GM19455 (cell line): ENCODE data around the gene LPIN2.
A peak's percentile ranks its signal among the peaks of the same experiment; 100 is the strongest.
"Not testable (repeated sequence)": the region's sequence is repeated elsewhere in the genome, so short reads cannot be mapped to it uniquely, and the experiment has no call there.

Experiments
- ATAC-seq: cut with Tn5 transposase; IDR thresholded peaks from one replicate; pipeline ENCODE4 v1.9.1; 2021; ENCODE audit not compliant: unreplicated experiment

The LPIN2 gene

DNA sequence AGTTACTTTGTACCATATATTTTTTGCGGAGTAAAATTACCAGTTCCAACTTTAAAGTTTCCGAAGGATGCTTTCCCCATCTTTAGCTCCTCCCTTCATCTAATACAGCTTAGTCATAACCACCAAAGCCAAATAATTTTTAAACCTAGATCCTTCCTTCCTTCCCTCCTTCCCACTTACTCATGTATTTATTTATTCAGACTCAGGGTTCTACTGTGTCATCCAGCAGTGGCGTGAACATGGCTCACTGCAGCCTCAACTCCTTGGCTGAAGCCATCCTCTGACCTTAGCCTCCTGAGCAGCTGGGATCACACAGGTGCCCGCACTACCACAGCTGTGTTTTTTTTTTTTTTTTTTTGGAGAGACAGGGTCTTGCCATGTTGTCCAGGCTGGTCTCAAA is 4.4 kb downstream of the LPIN2 start:
- ATAC-seq = no peak

DNA sequence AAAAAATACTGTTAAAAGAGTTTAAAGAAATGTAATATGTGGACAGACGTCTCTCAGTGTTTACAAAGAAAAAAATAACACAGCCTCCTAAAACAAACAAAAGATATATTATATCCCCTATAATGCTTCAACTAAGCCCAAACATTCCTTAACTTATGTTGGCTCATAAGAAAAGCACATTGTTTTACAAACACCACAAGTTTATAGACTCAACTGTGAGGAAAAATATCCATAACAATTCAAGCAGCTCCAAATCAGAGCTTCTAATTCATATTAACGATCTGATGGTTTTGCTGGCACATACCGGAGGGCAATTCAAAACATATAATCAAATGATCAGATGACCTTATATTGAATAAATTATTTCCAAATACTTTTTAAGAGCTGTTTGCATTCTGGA is 5.5 kb downstream of the LPIN2 start:
- ATAC-seq = no peak

DNA sequence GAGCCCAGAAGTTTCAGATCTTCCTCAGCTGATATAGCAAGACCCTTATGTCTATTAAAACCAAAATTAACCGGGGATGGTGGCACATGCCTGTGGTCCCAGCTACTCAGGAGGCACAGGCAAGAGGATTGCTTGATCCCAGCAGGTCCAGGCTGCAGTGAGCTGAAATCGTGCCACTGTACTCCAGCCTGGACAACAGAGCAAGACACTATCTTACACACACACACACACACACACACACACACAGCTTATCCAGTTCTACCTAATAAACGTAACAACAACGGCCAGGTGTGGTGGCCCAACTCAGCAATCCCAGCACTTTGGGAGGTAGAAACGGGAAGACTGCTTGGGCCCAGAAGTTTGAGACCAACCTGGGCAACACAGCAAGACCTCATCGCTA is 7.5 kb downstream of the LPIN2 start:
- no peak for ATAC-seq

DNA sequence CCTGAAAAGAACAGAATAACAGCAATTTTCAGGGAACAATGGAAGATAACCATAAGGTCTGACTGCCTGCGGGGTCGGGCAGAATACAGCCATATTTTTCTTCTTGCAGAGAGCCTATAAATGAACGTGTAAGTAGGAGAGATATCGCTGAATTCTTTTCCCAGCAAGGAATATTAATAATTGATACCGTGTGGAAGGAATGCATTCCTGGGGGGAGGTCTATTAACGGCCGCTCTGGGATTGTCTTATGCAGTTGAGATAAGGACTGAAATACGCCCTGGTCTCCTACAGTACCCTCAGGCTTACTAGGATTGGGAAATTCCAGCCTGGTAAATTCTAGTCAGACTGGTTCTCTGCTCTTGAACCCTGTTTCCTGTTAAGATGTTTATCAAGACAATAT is 9.2 kb downstream of the LPIN2 start:
- ATAC-seq = not testable (repeated sequence)

DNA sequence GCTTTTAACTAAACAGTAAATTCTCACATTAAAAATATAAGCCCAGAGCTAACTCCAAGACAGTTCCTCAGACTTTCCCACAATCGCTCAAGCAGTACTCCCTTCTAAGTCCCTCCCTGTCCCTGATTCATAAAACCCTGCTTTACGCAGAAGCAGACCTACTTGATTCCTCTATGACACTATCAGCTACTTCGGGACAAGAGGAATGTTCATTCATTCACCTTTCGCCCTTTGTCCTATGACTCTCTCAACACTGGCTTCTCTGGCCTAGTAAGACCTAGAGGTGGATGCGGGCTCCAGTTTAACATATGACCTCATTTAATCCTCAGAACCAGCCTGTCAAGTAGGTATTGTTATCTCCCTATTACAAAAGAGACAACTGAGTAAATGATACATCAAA is 10.2 kb downstream of the LPIN2 start:
- no peak for ATAC-seq

DNA sequence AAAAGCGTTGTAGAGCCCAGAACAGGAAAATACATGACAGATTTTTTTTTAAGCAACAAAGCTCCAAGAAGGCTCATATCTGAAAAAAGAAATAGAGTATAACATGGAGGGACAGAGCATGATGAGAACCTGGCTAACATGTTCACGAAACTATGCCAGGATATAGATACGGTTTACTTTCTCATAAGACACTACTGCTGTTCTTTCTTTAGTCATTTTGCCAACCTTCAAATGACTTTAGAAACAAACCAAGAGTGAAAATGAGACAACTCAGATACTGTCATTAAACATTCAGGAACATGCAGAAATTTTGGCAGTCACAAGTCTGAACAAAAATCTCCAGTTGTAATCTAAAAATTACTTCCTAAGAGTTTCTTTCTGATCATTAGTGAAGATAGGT is 14.3 kb downstream of the LPIN2 start:
- ATAC-seq = no peak

DNA sequence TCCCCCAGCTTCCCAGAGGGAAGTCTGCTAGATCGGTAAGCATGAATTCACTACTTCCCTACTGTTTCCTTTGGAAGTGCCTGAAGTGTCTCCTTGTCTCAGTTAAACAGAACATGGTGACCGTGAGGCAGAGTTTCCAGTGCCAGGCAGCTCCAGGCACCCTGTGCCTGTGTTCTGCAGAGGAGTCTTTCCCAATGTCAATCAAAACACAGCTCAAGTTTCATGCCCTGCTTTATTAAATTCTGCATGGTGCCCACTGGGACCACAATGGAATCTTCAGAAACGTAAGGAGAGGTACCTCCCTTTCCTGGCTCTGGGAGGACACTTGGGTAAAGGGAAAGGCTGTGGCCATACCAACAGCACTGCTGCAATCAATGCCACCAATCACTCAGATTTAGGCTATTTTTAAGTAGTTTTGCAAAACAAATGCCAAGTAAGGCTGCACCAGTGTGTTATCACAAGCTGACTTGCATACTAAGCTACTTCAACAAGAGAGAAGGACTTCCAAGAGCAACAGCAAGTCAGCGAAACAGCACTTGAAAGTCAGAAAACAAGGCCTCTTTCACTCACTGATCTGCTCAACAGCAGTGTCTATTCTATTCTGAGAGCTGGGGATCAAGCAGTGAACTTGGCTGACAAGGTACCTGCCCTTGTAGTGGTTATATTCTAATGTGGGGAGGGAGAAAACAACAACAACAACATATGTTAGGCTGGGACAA is 14.9 kb downstream of the LPIN2 start:
- ATAC-seq = peak; percentile 35

DNA sequence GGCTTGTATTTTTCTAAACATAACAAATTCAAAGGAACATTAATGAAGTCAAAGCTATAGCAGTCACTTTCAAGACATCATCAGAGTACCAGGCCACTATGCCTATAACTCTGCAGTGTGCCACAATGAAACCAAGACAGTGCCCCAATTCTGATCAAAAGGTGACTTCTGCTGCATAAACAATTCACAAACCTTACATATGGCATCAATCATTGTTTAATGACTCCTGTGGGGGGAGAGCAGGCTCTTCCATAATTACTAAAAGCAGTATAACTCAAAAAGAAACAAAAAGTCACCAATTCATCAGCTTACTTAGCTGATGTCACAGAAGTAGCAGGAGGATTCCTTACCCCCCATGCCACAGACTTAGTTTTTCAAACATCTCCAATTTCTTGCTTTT is 15.5 kb downstream of the LPIN2 start:
- ATAC-seq = no peak

DNA sequence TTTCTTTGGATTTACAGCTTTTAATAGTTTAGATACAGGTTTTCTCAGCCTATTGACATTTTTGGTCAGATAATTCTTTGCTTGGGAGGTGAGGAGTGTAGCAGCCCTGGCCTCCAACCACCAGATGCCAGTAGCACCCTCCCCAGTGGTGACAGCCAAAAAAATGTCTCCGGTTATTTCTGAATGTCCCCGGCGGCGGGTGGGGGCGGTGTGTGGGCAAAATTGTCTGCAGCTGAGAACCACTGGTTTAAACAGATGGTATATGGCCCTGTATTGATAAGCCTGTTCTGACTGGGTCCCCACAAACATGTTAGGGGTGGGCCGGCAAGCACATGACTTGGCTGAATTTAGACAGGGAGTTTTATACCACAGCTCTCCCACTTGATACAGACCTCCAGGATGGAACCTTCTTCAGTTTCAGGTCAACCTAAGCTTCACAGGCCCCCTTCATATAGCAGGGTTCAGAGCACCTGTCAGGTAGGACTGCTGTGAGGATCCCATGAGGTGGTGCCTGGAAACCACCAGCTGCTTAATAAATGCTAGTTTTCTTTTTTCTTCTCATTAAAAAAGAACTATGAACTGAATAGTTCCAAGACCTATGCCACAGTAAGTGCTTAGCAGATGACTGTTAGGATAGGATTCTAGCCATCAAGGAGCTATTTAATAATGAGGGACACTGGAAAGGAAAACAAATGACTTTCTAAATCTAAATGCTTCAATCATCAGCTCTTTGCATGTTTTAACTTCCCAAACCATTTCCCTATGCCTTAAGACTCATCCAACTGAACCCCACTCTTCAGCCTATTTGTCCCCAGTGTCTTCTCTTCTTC is 18.1 kb downstream of the LPIN2 start:
- no peak for ATAC-seq

DNA sequence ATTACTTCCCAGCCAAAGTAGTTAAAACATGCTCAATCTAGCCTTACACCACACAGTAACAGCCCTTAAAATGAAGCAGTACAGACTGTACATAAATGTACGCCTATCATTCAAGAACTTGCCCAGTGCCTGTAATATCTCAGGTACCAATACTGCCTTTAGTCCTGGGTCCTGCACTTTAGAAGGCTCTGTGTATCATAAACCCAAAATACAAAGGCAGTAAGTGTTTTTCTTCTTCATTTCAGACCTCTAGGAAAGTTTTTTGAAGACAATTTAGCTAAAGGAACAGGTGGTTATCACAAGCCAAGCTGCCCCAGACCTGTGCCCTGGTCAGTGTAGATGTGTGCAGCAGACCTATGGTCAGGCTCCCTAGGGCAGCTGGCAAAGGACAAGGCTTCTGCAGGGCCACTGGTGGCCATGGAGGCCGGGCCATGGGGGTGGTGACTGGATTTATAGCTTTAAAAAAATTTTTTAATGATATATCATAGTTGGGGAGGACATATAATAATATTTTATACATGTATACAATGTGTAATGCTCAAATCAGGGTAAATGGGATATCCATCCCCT is 18.8 kb downstream of the LPIN2 start:
- ATAC-seq = no peak

DNA sequence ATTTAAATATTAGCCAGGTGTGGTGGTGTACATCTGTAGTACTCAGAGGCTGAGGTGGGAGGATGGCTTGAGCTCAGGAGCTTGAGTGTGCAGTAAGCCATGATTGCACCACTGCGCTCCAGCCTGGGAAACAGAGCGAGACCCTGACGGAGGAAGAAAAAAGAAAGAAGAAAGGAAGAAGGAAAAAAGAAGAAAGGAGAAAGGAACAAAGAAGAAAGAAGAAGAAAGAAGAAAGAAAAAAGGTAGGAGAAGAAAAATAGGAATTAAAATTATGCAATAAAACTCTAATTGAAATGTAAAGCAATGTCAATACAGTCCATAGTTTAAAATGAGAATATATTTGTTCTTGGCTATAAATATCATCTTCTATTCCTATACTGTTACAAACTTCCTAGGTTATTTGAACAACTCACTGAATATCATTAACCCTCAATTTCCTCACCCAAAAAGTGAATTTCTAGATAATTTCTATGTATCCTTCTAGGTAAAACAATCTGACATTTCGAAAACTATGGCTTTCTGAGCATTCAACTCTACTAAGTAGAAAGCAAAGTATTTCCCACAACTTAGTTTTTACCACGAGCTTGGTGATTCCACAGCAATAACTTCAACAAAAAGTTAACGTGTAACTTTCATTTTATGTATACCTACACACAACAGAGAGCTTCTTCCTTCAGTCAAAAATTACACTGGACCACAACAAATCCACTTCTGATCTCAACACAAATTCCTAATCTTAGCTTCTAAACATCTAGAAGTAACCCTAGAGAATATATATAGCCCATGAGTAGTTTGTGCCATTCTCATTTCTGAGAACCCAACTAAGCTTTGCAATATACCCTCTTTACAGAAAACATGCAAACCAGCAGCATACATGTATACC is 19.7 kb downstream of the LPIN2 start:
- ATAC-seq = no peak

DNA sequence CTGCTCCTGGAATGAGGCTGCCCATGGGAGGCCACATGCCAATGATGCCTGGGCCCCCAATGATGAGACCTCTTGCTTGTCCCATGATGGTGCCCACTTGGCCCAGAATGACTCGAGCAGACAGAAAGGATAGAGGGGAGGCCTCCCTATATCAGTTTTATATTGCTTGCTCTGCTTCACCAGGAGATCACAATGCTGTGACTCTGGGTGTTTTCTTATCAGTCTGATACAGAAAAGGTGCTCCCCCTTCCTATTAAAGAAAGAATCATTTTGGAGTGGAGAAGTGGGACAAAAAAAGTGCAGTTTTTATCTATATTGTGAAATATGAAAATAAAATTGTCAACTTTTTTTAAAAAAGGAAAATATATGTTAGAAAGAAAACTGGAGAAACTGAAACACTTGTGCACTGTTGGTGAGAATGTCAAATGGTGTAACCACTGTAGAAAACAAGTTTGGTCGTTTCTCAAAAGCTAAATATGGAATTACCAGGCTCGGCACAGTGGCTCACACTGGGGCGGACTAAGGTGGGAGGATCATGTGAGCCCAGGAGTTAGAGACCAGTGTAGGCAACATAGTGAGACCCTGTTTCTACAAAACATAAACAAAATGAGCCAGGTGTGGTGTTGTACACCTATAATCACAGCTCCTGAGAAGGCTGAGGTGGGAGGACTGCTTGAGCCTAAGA is 21.8 kb downstream of the LPIN2 start:
- no peak for ATAC-seq

DNA sequence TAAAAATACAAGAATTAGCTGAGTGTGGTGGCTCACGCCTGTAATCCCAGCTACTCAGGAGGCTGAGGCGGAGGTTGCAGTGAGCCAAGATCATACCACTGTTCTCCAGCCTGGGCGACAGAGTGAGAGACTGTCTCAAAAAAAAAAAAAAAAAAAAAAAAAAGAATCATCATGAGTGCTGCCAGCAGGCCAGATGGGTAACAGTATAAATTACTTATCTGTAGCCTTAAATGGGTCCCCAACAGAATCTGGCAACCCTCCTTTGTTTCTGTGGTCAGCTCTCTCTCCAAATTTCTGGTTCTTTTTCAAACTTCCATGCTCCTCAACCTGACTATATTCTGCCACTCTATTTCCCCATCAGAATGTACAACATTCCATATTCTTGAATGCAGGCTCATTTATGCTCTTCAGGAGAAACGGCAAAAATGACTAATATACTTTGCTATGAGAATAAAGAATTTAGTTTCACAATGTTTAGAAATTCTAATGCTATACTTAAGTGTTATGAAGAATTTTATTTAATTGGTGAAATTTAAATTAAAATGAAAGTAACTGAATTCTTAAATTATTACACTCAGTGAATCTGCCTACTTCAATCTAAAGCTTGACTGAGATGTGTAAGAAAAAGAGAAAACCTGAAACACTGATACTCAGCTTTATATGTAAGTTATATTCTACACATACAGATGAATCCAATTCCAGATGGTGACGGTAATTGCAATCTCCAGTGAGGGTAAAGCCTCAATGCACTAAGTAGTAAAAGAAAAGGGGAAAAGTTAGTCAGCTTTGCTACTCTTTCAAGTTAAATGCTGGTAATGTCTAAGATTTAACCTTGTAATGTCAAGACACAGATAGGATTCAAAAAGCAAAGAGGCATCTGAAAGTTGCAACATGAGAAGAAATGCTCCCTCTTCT is 24.8 kb downstream of the LPIN2 start:
- ATAC-seq = no peak

DNA sequence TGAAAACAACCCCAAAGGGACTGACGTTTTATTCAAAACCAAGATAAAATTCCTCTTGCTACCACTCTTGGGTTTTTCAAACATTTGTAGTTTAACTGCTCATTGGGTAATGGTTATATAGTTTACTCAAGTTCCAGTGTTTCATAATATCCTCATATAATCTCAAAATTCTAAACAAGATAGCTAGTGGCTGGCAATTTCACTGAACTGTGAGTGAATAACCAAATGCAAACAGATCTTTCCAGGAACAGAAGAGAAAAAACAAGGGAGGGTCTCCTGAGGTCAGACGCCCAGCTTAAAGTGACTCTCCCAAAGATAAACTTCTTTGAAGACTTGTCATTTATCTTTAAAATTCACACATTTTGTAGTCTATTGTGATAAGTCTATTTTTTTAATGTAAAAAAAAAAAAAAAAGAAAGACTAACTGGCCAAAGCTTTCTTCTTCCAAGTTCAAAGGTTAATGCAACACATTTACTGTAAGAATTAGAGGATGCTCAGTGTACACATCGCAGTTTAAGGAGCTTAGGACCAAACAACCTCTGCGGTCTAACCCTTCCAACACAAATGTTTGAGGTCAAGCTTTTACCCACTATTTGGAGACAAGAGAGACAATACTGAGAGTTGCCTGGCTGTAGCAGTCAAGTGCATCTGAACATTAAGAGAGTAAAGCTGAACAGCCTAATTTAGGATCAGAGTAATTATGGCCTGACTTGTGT is 26.6 kb downstream of the LPIN2 start:
- no peak for ATAC-seq

DNA sequence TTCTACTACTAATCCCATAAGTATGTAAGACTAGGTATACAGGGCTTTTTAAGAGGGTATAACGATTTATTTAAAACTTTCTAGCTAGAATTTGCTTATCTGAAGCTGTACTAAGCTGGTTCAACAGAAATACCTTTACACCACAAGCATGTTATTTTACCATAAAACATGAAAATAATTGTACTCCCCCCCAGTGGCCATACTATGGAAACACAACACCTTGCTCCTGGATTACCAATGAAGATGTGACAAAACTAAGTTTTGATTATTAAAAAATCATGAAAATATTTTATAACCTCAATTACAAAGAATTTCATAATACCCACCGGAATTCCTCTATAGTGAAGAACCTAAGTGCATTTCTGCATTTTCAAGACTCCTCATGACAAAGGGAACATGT is 27.3 kb downstream of the LPIN2 start:
- peak; percentile 49 for ATAC-seq

DNA sequence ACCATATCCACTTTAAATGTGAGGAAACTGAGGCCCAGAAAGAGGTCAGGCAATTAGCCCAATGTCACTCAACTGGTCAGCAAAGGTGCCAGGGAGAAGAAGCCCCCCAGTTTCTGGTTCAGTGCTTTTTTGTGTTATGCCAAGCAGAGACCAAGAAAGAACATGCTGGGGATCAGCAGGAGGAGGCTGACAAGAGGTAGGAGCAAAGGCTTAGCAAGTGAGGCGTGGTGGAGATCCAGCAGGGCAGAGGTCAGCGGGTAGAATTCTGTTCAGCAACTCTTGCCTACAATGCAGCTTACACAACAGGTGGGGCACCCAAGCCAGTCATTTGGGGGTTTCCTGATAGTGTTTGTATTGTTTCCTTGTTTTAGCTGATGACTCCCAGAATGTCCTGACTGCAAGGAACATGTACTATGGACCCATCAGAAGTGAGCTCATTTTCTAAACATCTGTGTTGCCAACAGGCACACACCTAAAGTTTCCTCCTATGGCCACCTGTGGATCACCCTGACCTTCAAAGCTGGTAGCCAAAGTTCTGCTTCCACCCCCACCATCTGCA is 28.2 kb downstream of the LPIN2 start:
- ATAC-seq = no peak

DNA sequence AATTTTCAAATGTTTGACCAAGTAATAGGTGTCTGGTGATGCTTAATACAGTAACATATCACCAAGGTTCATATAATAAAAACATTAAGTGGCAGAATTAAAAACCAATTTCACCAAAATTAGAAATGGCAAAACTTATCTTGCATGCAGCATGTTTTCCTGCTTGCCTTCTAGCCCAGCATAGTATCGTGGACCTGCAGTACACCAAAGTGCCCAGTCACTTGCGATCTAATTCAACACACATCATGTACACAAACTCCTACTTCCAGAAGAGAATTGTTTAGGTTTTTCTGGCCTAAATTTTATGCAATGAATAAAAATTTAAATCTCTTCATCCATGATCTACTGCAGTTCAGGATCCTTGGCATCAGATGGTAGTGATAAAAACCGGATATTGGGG is 28.9 kb downstream of the LPIN2 start:
- ATAC-seq = no peak

DNA sequence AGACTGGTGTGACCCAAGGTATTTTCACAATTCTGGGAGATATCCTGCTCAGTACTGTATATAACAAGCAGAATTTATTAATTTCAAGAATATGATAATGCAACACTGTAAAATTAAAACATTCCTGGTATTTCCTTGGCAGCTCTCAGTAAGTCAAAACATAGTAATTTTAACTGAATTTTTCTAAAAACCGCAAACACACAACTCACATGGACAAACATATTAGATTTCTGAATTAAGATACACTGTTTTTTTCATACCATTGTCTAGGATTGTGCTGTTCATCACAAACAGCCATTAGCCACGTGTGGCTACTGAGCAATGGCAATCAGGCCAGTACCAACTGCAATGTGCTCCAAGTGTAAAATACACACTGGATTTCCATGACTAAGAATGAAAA is 29.6 kb downstream of the LPIN2 start:
- no peak for ATAC-seq
